Thyroid gland (tissue), 4 donors: ENCODE data around the gene ASXL1. TPM values are rescaled to one million over a fixed set of nuclear protein-coding genes. Genes with fewer than 3 reads are reported as not detected.

Experiments used
- DNase-seq, 2 donors: peaks; one replicate each; pipeline ENCODE4 v3.0.0-alpha.2; 2019
- H3K27ac ChIP-seq, 3 donors: fragments of 200-600 bp; sonication (generic); 1 replicate in 2 of 3; 2 replicates in 1 of 3; pipeline ENCODE4 v1.5.1; 2016 to 2019; ENCODE audit warnings: mild to moderate bottlenecking in 1 of 3, moderate library complexity in 1 of 3
- H3K27me3 ChIP-seq: fragments of 200-600 bp; sonication (generic); one replicate; pipeline ENCODE4 v1.5.1; 2019
- H3K36me3 ChIP-seq, 2 donors: fragments of 200-600 bp; sonication (generic); one replicate each; pipeline ENCODE4 v1.5.1; 2016 to 2019
- H3K4me1 ChIP-seq, 2 donors: fragments of 200-600 bp; sonication (generic); one replicate each; pipeline ENCODE4 v1.5.1; 2017 to 2019
- H3K4me3 ChIP-seq, 3 donors: fragments of 200-600 bp; sonication (generic); replicated peaks in 1 of 3; 1 replicate in 2 of 3; 2 replicates in 1 of 3; pipeline ENCODE4 v1.5.1; 2016; ENCODE audit warnings: mild to moderate bottlenecking in 1 of 3
- H3K9me3 ChIP-seq: fragments of 200-600 bp; sonication (generic); one replicate; pipeline ENCODE4 v1.5.1; 2017
- CTCF ChIP-seq, 6 experiments: fragments of 200-600 bp in 3 of 6; fragments of 450-650 bp in 3 of 6; sonication (generic) in 3 of 6; IDR thresholded peaks; one replicate each; pipeline ENCODE4 v1.5.1; 2016 to 2019; ENCODE audit warnings: antibody characterized with exemption in 6 of 6, mild to moderate bottlenecking in 2 of 6, inconsistent platforms in 1 of 6, moderate library complexity in 1 of 6
- POLR2A ChIP-seq, 2 donors: fragments of 450-650 bp; IDR thresholded peaks; one replicate each; pipeline ENCODE4 v1.6.1; 2017; ENCODE audit warnings: antibody characterized with exemption in 2 of 2, mild to moderate bottlenecking in 2 of 2, moderate library complexity in 1 of 2
- WGBS, 2 donors: methylation state at CpG; one replicate each; pipeline ENCODE4 v1.1.5; 2017; 5-methylcytosine and 5-hydroxymethylcytosine counted together
- intact Hi-C: fragments of 100-400 bp; cut with DNase I; formaldehyde crosslinking; loops from one replicate; pipeline ENCODE4 v1.15.1; 2023
- total RNA-seq, 4 donors: library from RNA; depleted of rRNA; stranded (reverse); fragments of >200 nt; gene quantifications; one replicate each; pipeline ENCODE4 v1.2.3, GENCODE V29; 2016

Gene ASXL1
- total RNA-seq, 4 donors from 2014 or later: 62.1 to 155 (median 67.5) TPM

DNA sequence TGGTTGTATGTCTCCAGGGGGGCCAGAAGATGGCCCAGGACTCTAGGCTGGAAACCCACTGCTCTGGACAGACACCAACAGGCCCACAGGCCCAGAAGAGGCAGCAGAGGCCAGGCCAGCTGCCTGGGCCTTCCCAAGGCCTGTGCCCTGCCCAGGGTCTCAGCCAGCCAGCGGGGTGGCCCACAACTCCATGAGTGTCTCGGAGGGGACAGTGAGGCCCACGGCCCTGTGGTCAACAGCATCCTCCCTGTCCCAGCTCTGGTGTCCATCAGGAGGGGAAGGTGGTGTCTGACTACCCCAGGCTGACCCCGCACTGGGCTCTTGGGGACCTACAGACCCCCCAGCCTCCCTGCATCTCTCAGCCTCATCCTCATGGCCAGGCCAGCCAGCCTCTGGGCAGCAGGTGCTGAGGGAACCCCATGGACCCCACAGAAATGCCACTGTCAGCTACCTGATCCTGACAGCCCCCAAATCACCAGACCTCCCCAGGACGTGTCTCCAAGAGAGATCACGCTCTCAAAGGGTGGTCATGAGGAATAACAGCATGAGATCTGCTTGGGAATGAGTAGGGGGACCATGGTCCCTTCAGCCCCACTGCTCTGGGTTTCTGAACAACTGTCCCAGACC, 114.6 kb downstream of the ASXL1 start:
- Histone ChIP-seq H3K9me3 (no peaks in the 10 kb centered on the region), H3K36me3 (no peaks in the 10 kb centered on the region), H3K27ac (peak overlapping the region in 2 of 3 donors; percentile 20 to 88), H3K4me1 (peaks cover 42 to 82% of the 10 kb centered on the region in 2 donors), H3K27me3 (no peaks in the 10 kb centered on the region), H3K4me3 (no peak overlapping the region)
- 85 to 100% methylated on average over 3 of the region's 6 CpGs for WGBS, 2 donors
- no peak for DNase-seq
- intact Hi-C loops: no loop called here
- TF ChIP-seq POLR2A (IDR thresholded peaks at IDR 0.05): no peak
- no peak for TF ChIP-seq CTCF (IDR thresholded peaks at IDR 0.05)

GRCh38 chr20:32473231-32474008, 115.3 kb downstream of the ASXL1 start:
- Histone ChIP-seq H3K27ac (peak overlapping the region; percentile 88 to 96 (median 91)), H3K36me3 (no peaks in the 10 kb centered on the region), H3K27me3 (no peaks in the 10 kb centered on the region), H3K9me3 (no peaks in the 10 kb centered on the region), H3K4me1 (peaks cover 46 to 82% of the 10 kb centered on the region in 2 donors), H3K4me3 (no peak overlapping the region)
- intact Hi-C loops: no loop called here
- WGBS, 2 donors: 63 to 70% methylated on average over 17 to 19 of the region's 29 CpGs
- TF ChIP-seq POLR2A (IDR thresholded peaks at IDR 0.05): no peak
- no peak for TF ChIP-seq CTCF (IDR thresholded peaks at IDR 0.05)
- DNase-seq: no peak

DNA sequence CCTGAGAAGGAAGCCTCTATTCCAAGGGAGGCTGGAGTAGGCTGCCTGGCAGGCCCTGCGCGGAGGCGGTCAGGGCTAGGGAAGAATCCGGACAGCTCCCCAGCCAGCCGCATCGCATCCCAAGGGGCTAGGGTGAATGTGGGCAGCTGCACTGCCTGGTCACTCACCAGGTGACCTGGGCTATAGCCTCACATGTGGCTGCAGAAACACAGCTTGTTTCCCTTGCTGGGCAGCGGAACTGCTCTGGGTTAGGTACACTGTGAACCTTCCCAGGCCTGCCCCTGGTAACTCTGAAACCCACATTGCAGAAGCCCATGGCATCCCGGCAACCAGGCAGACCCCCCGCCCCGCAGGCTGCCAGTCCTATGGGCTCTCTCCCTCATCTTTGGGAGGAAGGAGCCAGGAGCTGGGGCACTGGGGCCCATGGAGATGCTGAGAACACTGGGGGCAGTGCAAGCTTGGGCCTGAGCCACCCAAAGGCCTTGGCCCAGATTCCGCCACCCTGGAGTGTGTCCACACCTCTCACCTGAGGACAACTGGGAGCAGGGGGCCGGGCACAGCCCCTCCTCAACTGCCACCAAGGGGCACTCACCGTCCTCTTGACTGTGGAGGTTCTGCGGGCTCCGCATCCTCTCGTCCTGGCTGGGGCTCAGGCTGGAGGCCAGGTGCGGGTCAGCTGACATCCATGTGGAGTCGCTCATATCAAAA, 116.0 kb downstream of the ASXL1 start:
- peak; percentile 57 to 73 for DNase-seq
- TF ChIP-seq CTCF (IDR thresholded peaks at IDR 0.05) (no peak), POLR2A (IDR thresholded peaks at IDR 0.05) (no peak)
- H3K4me1 ChIP-seq: peaks cover 46 to 89% of the 10 kb centered on the region in 2 donors
- H3K36me3 ChIP-seq: no peaks in the 10 kb centered on the region
- peak overlapping the region in 1 of 3 donors; percentile 17 for H3K4me3 ChIP-seq
- intact Hi-C loops: no loop called here
- no peaks in the 10 kb centered on the region for H3K9me3 ChIP-seq
- peak overlapping the region; percentile 88 to 96 (median 91) for H3K27ac ChIP-seq
- WGBS, 2 donors: 40 to 93% methylated on average over 6 to 8 of the region's 18 CpGs
- H3K27me3 ChIP-seq: no peaks in the 10 kb centered on the region

DNA sequence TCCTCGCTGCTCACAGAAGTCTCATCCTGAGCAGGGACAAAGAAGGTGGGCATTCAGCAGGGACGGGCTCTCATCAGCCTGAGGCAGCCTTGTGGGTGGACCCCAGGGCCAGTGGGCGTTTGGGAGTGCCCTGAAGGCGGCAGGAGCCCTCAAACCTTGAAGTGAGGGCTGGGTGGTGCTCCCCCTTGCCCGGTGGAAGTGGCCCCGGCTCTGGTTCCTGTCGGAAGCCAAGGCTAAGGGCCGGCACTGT, 116.5 kb downstream of the ASXL1 start:
- intact Hi-C loops: no loop called here
- H3K36me3 ChIP-seq: no peaks in the 10 kb centered on the region
- H3K9me3 ChIP-seq: no peaks in the 10 kb centered on the region
- TF ChIP-seq POLR2A (IDR thresholded peaks at IDR 0.05) (no peak), CTCF (IDR thresholded peaks at IDR 0.05) (no peak)
- H3K27ac ChIP-seq: peak overlapping the region; percentile 88 to 96 (median 91)
- peaks cover 47 to 94% of the 10 kb centered on the region in 2 donors for H3K4me1 ChIP-seq
- 0 to 17% methylated on average over 1 to 2 of the region's 8 CpGs for WGBS, 2 donors
- H3K4me3 ChIP-seq: peak overlapping the region in 1 of 3 donors; percentile 17
- H3K27me3 ChIP-seq: no peaks in the 10 kb centered on the region
- no peak for DNase-seq
